IPS-15b (cell line): ENCODE measurements around the gene HBP1.

ENCODE experiments used
- H3K27me3 ChIP-seq: one replicate; pipeline ENCODE4 v1.6.1; 2013; ENCODE audit warnings: low read length; ENCODE audit not compliant: control insufficient read depth, insufficient read depth
- H3K36me3 ChIP-seq: one replicate; pipeline ENCODE4 v1.6.1; 2013; ENCODE audit warnings: low read length; ENCODE audit not compliant: control insufficient read depth, insufficient read depth
- H3K4me1 ChIP-seq: one replicate; pipeline ENCODE4 v1.6.1; 2013; ENCODE audit warnings: mild to moderate bottlenecking, low read length; ENCODE audit not compliant: control insufficient read depth, insufficient read depth
- H3K4me3 ChIP-seq: one replicate; pipeline ENCODE4 v1.5.1; 2013; ENCODE audit warnings: low read depth, low read length
- H3K9ac ChIP-seq: one replicate; pipeline ENCODE4 v1.6.1; 2013; ENCODE audit warnings: low read depth, mild to moderate bottlenecking, low read length
- H3K9me3 ChIP-seq: one replicate; pipeline ENCODE4 v1.6.1; 2013; ENCODE audit warnings: mild to moderate bottlenecking, low read length; ENCODE audit not compliant: control insufficient read depth, insufficient read depth

HBP1 gene

DNA sequence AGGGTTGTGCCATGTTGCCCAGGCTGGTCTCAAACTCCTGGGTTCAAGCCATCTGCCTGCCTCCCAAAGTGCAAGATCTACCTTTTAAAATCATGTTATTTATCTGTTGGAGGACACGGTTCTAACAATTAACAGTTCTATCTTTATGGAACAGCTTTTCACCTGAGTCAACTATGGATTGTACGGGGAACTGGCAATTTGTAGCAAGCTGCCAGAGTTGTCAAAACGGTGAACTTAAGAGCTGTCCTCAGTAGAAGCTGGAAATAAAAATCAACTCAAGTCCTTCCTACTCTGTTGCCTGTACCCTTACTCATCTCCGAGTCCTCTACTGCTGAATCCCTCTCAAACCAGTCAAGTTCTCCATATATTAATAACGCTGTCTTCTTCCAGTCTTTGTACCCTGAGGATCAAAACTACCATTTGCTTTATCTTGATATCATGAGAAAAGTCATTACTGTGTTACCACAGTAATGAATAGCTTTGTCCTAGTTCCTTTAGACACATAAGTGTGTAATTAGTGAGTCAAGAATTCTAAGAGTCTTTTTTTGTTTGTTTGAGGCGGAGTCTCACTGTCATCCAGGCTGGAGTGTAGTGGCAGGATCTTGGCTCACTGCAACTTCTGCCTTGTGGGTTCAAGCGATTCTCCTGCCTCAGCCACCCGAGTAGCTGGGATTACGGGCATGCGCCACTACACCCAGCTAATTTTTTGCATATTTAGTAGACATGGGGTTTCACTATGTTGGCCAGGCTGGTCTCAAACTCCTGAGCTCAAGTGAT lies 28.2 kb downstream of the HBP1 start:
- H3K9me3 ChIP-seq = no peaks in the 10 kb centered on the region
- H3K4me3 ChIP-seq = no peak overlapping the region
- H3K36me3 ChIP-seq = peaks cover 8% of the 10 kb centered on the region
- H3K9ac ChIP-seq = no peak overlapping the region
- no peaks in the 10 kb centered on the region for H3K4me1 ChIP-seq
- no peaks in the 10 kb centered on the region for H3K27me3 ChIP-seq

DNA sequence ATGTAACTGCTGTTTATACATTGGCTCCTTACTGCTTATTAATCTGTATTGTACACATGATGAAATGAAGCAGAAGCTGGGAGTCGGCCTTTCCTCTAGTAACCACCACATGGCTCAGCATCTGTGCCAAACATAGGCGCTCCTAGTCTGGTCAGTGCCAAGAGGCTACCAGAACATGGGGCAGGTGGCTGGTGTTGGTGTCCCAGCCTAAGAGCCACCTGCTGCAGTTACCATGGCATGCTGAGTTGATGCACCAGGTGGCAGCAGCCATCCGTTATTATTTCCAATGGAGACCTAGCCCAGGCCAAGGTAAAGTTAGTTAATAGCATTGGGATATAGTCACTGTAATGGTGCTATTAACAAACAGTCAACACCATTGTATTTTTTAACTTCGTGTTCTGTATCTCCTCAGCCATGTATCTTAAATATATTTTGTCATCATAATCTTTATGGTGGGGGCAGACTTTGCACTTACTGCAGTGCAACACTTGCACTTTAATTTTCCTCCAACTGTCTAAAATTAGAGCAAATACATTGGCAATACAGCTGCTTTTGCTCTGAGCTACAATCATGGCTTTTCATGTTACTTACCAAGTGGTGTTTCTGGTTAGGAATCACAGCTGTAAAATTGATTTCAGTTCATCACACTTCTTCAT lies 33.1 kb downstream of the HBP1 start:
- no peak overlapping the region for H3K4me3 ChIP-seq
- H3K9ac ChIP-seq = no peak overlapping the region
- H3K36me3 ChIP-seq = peaks cover 7% of the 10 kb centered on the region
- H3K27me3 ChIP-seq = no peaks in the 10 kb centered on the region
- H3K9me3 ChIP-seq = no peaks in the 10 kb centered on the region
- no peaks in the 10 kb centered on the region for H3K4me1 ChIP-seq

DNA sequence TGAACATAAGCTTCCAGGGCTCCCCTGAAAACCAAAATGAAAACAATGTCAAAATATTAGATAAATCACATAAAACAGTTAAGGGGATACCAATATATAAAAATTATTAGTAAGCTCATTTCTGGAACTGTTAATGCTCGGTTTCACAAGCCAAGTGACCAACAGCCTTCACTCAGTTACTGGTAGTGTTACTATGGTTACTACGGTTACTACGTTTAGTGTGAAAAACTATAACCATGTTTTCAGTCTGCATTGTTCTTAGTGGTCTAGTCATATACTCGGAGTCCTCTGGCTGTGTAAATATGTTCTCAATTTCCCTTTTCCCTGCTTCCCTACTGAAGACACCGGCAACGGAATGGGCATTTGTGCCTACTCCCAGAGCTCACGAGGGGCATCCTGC lies 34.8 kb downstream of the HBP1 start:
- Histone ChIP-seq H3K4me1 (no peaks in the 10 kb centered on the region), H3K9me3 (no peaks in the 10 kb centered on the region), H3K4me3 (no peak overlapping the region), H3K27me3 (no peaks in the 10 kb centered on the region), H3K36me3 (peaks cover 7% of the 10 kb centered on the region), H3K9ac (no peak overlapping the region)

DNA sequence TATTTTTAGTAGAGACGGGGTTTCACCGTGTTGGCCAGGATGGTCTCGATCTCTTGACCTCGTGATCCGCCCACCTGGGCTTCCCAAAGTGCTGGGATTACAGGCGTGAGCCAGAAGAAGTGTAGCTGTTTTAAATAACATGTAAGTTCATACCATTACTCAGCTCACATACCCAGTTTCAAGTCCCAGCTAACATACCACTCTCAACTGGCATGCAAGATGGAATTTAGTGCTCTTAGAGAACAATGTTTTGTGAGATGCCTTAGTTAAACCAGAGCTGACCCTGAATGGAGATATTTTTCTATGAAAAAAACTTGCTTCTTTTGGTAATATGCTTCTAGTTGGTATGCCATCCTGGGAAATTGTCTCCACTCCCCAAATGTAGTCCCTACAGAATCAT lies 37.3 kb downstream of the HBP1 start:
- Histone ChIP-seq H3K27me3 (no peaks in the 10 kb centered on the region), H3K9ac (no peak overlapping the region), H3K9me3 (no peaks in the 10 kb centered on the region), H3K4me1 (no peaks in the 10 kb centered on the region), H3K36me3 (peaks cover 7% of the 10 kb centered on the region), H3K4me3 (no peak overlapping the region)

DNA sequence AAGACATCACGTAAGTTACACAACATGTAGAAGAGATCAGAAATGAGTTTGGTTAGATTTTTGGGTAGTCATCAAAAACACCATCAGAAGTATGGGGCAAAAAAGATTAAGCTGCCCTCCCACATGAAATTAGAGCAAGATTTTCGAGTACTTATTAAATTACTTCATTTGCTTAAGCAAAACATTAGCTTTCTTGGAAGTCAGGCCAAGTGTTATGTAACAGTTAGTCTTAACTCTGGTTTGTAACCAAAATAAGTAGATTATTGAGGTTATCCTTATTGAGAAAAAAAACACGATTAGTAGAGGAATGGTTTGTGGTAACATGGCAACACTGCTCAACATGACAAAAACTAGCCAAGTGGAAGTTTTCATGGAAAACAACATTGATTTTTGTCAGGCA lies 37.9 kb downstream of the HBP1 start:
- Histone ChIP-seq H3K4me1 (no peaks in the 10 kb centered on the region), H3K36me3 (peaks cover 5% of the 10 kb centered on the region), H3K4me3 (no peak overlapping the region), H3K9ac (no peak overlapping the region), H3K9me3 (no peaks in the 10 kb centered on the region), H3K27me3 (no peaks in the 10 kb centered on the region)

DNA sequence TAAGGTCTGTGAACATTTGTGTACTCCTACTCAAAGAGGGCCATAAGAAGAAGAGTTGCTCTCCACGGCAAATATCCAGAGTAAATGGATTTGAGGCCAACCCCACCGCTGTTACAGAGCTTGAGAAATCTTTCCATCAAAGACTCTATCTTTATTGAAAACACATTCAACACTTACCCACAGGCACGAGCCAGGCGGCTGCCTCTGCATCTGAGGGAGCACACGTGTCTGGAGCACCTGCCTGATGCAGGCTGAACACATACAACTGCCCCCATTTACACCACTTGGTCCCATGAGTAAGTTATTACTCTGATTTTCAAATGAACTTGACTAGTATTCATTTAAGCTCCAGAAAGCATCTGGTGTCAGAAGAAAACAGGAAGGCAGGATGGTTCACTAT lies 38.7 kb downstream of the HBP1 start:
- no peak overlapping the region for H3K9ac ChIP-seq
- no peaks in the 10 kb centered on the region for H3K9me3 ChIP-seq
- no peaks in the 10 kb centered on the region for H3K36me3 ChIP-seq
- no peak overlapping the region for H3K4me3 ChIP-seq
- H3K27me3 ChIP-seq = no peaks in the 10 kb centered on the region
- no peaks in the 10 kb centered on the region for H3K4me1 ChIP-seq

DNA sequence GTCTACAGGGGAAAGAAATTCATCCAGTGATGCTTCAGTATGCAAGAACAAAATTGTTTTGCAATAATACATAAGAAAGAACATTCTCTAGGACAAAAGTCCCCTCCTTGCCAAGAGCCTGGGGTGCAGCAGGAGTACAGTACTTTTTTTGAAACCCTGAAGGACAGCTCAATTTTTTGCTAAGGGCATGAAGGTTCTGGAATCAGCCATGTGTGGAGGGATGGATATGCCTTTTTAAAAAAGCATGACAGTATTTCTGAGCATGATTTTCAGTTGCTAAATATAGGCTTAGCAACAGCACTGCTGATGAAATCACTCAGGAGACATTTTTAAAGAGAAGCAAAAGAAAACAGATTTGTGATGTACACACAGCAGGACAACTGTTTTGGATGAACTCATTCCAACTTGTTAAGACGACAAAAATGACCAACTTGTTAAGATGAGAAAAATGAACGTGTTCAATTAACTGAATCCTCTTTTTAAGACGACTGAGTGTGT lies 39.3 kb downstream of the HBP1 start:
- Histone ChIP-seq H3K4me1 (no peaks in the 10 kb centered on the region), H3K9ac (no peak overlapping the region), H3K27me3 (no peaks in the 10 kb centered on the region), H3K4me3 (no peak overlapping the region), H3K9me3 (no peaks in the 10 kb centered on the region), H3K36me3 (no peaks in the 10 kb centered on the region)

DNA sequence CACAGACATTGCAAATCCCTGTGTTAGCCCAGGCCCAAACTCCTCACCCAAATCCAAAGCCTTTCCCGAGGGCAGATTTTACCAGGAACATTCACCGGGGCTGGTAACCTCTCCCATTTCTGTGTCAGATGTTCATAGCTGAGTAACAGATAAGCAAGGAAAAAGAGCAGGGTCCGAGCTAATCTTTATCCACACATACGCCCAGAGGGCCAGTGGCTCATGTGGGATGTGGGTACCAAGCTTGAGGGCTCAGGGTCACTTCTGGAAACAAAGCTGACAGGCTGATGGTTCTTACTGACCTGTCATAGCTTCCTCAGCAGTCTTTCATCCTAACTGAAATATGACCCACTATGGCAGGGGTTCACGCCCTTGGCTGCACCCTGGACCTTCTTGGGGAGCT lies 39.8 kb downstream of the HBP1 start:
- H3K4me1 ChIP-seq = no peaks in the 10 kb centered on the region
- H3K27me3 ChIP-seq = no peaks in the 10 kb centered on the region
- no peak overlapping the region for H3K4me3 ChIP-seq
- no peak overlapping the region for H3K9ac ChIP-seq
- no peaks in the 10 kb centered on the region for H3K36me3 ChIP-seq
- H3K9me3 ChIP-seq = no peaks in the 10 kb centered on the region

DNA sequence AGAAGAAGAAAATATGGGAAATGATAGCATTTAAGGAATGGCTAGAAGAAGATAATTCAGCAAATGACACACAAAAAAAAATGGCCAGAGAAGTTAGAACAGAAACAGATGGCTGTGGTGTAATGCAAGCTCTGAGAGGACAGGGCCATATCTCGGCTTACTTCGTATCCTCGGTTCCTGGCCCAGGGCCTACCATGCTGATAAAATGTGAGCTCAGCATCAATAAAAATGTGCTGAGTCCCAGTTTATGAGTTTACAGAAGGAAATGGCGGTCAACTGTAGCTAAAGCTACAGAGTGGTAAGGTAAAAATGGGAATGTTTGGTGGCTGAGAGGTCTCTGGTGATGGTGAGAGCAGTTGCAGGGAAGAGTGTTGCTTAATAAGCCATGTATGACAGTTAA lies 40.8 kb downstream of the HBP1 start:
- no peaks in the 10 kb centered on the region for H3K36me3 ChIP-seq
- H3K4me3 ChIP-seq = no peak overlapping the region
- no peaks in the 10 kb centered on the region for H3K9me3 ChIP-seq
- no peaks in the 10 kb centered on the region for H3K4me1 ChIP-seq
- H3K9ac ChIP-seq = no peak overlapping the region
- no peaks in the 10 kb centered on the region for H3K27me3 ChIP-seq

DNA sequence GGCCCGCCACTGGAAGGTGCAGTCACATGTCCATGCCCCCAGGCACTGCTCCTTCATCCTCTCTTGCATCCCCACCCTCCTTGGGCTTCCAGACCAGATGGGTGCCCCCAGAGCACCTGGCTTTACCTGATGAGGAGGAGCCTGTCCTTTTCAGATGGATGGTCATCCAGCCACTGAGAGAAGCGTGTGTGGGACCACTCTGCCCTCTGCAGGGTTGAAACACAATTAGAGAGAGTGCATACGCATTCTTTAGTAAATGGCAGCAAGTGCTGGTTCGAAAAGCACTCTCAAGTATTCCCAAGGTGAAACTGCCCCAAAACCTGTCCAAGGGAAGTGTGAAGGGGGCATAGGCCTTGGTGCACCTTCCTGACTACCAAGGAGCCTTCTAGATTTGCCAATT lies 41.6 kb downstream of the HBP1 start:
- Histone ChIP-seq H3K4me1 (no peaks in the 10 kb centered on the region), H3K9ac (no peak overlapping the region), H3K9me3 (no peaks in the 10 kb centered on the region), H3K36me3 (no peaks in the 10 kb centered on the region), H3K4me3 (no peak overlapping the region), H3K27me3 (no peaks in the 10 kb centered on the region)

DNA sequence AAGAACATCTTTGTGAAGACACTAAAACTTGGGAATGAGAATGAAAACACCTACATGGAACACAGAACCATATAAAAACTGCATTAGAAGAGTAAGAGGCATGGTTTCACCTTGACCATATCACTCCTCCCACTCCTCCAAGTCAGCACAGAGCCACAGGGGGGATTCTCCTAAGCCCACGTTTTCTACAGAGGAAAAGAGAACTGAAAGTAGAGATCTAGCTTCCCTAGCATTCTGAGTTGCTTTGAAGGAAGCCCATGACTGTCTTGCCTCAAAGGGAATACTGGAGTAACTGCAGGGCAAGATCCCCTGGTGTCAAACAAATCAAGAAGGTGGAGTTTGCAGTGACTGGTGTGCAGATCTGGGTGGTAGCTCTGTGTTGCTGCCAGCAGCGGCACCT lies 43.9 kb downstream of the HBP1 start:
- Histone ChIP-seq H3K36me3 (no peaks in the 10 kb centered on the region), H3K27me3 (no peaks in the 10 kb centered on the region), H3K9me3 (no peaks in the 10 kb centered on the region), H3K4me3 (no peak overlapping the region), H3K4me1 (no peaks in the 10 kb centered on the region), H3K9ac (no peak overlapping the region)

DNA sequence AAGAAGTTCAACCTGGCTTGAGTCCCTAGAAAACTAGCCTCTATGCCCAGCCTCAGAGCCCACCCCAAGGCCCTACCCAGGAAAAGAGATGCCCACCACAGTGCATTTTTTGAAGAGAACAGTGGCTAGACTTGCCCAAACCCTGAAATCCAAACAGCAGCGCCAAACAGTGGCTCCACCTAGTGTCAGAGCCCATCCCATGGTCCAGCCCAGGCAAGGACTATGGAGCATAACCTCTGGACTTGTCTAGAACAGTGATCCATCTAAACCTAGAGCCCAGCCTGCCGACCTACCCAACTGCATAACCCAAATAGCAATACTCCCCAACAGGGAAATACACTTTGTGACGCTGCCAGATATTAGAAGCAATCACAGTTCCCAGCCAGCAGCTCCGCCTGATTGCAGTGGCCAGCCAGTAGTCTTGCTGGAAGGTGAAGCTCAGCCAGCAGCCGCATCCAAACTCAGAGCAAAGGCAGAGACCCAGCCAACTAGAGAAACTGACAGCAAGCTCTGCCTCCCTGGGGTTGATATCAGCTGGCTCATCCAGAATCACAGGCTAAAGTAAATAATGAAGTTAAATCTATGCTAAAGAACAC lies 44.5 kb downstream of the HBP1 start:
- H3K36me3 ChIP-seq = no peaks in the 10 kb centered on the region
- H3K4me1 ChIP-seq = no peaks in the 10 kb centered on the region
- no peaks in the 10 kb centered on the region for H3K27me3 ChIP-seq
- no peak overlapping the region for H3K4me3 ChIP-seq
- no peak overlapping the region for H3K9ac ChIP-seq
- H3K9me3 ChIP-seq = no peaks in the 10 kb centered on the region
